ENCODE data around the gene DUSP28. TPM values are rescaled to one million over a fixed set of nuclear protein-coding genes. Genes with fewer than 3 reads are reported as not detected.
"Not testable (repeated sequence)": the region's sequence is repeated elsewhere in the genome, so short reads cannot be mapped to it uniquely, and the experiment has no call there.

DUSP28 gene
- total RNA-seq, 1 donor from 2014 or later: 6.1 TPM

DNA sequence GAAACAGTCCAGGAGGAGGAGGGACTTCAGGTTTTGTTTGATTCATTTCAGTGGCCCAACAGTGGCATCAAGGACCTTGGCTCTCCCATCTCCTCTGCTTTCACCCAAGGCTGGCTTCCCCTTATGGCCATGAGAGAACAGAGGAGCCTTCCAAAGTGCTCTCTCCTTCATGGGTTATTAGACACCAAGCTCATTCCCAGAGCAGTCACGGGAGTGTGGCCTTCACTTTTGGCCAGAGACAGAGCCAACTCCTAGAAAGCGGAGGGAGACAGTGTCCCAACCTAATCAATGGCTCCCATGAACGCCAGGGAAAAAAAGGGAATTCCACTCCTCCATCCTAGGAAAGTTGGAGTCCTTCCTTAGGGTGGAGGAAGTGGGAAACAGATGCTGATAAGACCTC is 871 bp upstream of the DUSP28 start:
- H3K4me3 Mint-ChIP-seq: peak overlapping the region; percentile 83
- peaks cover 32% of the 10 kb centered on the region for H3K4me1 Mint-ChIP-seq
- DNase-seq (ENCODE audit: low read depth, low spot score): no peak
- H3K9me3 Mint-ChIP-seq: no peaks in the 10 kb centered on the region
- TF ChIP-seq CTCF (conservative IDR thresholded peaks at IDR 0.05): no peak
- H3K27me3 Mint-ChIP-seq (ENCODE audit: low read depth): no peaks in the 10 kb centered on the region
- no peak overlapping the region for H3K27ac Mint-ChIP-seq (ENCODE audit: unreplicated experiment)
- H3K36me3 Mint-ChIP-seq (ENCODE audit: low read depth): no peaks in the 10 kb centered on the region

- H3K36me3 Mint-ChIP-seq (ENCODE audit: low read depth): no peaks in the 10 kb centered on the region
- peak; percentile 100 for DNase-seq (ENCODE audit: low read depth, low spot score)
- peak overlapping the region; percentile 95 for H3K4me3 Mint-ChIP-seq
- H3K27ac Mint-ChIP-seq (ENCODE audit: unreplicated experiment): peak overlapping the region; percentile 44
- TF ChIP-seq CTCF (conservative IDR thresholded peaks at IDR 0.05): peak; percentile 50
- H3K9me3 Mint-ChIP-seq: no peaks in the 10 kb centered on the region
- H3K27me3 Mint-ChIP-seq (ENCODE audit: low read depth): no peaks in the 10 kb centered on the region
- H3K4me1 Mint-ChIP-seq: peaks cover 41% of the 10 kb centered on the region
Observed at GRCh38 chr2:240560480-240561324, 545 bp downstream of the DUSP28 start.

DNA sequence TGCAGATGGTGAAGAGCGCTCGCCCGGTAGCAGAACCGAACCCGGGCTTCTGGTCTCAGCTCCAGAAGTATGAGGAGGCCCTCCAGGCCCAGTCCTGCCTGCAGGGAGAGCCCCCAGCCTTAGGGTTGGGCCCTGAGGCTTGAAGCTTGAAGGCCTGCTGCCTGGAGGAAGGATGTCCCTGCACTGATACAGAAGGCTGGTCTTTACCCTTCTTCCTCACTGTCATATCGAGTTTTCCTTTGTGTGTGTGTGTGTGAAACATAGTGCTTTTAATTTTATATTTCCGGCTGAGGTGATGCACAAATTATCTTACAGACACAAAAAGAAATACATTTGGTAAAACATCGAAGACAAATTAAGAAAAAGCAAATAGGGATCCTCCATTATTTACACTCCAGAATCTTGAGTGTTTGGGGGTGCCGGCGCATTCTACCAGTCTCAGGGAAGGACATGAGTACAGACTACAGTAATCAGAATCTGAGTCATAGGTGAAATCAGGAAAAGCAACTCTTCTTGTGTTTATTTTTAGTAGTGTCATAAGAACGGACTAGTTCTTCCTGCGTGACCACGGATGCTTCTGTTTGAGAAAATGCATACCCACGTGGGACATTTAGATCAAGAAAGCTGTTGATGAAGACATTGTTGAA is 1.3 kb downstream of the DUSP28 start:
- Mint-ChIP-seq H3K9me3 (no peaks in the 10 kb centered on the region), H3K4me3 (peak overlapping the region; percentile 95), H3K4me1 (peaks cover 41% of the 10 kb centered on the region), H3K36me3 (ENCODE audit: low read depth) (no peaks in the 10 kb centered on the region), H3K27me3 (ENCODE audit: low read depth) (no peaks in the 10 kb centered on the region), H3K27ac (ENCODE audit: unreplicated experiment) (peak overlapping the region; percentile 66)
- no peak for DNase-seq (ENCODE audit: low read depth, low spot score)
- peak; percentile 17 for TF ChIP-seq CTCF (conservative IDR thresholded peaks at IDR 0.05)

DNA sequence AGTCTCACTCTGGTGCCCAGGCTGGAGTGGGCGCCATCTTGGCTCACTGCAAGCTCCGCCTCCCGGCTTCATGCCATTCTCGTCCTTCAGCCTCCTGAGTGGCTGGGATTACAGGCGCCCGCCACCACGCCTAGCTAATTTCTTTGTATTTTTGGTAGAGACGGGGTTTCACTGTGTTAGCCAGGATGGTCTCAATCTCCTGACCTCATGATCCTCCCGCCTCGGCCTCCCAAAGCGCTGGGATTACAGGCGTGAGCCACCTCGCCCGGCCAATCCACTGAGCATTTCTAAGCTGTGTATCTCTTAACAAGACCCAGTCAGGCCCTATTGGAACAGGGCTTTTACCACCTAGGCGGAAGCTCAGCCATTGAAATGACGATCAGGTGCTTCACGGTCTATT is 3.1 kb downstream of the DUSP28 start:
- Mint-ChIP-seq H3K4me1 (peaks cover 48% of the 10 kb centered on the region), H3K4me3 (peak overlapping the region; percentile 76)
- not testable (repeated sequence) for H3K27ac Mint-ChIP-seq (ENCODE audit: unreplicated experiment); H3K36me3 Mint-ChIP-seq (ENCODE audit: low read depth); H3K9me3 Mint-ChIP-seq; DNase-seq (ENCODE audit: low read depth, low spot score); H3K27me3 Mint-ChIP-seq (ENCODE audit: low read depth)

- no peaks in the 10 kb centered on the region for H3K36me3 Mint-ChIP-seq (ENCODE audit: low read depth)
- no peak for TF ChIP-seq CTCF (conservative IDR thresholded peaks at IDR 0.05)
- H3K9me3 Mint-ChIP-seq: no peaks in the 10 kb centered on the region
- no peak for DNase-seq (ENCODE audit: low read depth, low spot score)
- H3K27ac Mint-ChIP-seq (ENCODE audit: unreplicated experiment): no peak overlapping the region
- peaks cover 39% of the 10 kb centered on the region for H3K4me1 Mint-ChIP-seq
- H3K4me3 Mint-ChIP-seq: peak overlapping the region; percentile 76
- H3K27me3 Mint-ChIP-seq (ENCODE audit: low read depth): peaks cover 8% of the 10 kb centered on the region
Observed at GRCh38 chr2:240563951-240564560, 3.9 kb downstream of the DUSP28 start.

Measured in neural crest cell (in vitro differentiated cells).